Loucy (cell line): Measurements from ENCODE around the gene UNC79.

Experiments used
- H2AFZ ChIP-seq: fragments of 200-600 bp; sonication (generic); 2 replicates; pipeline ENCODE4 v1.6.0; 2016; ENCODE audit warnings: antibody characterized with exemption, mild to moderate bottlenecking, low read length, moderate library complexity
- H3F3A ChIP-seq: fragments of 200-600 bp; 2 replicates; pipeline ENCODE4 v1.6.0; 2016; ENCODE audit warnings: antibody characterized with exemption, low read depth, mild to moderate bottlenecking
- H3K27me3 ChIP-seq: fragments of 200-600 bp; sonication (generic); 2 replicates; pipeline ENCODE4 v1.6.1; 2014; ENCODE audit warnings: low read length, mild to moderate bottlenecking; ENCODE audit not compliant: insufficient read depth, poor library complexity, severe bottlenecking
- H3K36me3 ChIP-seq: fragments of 200-600 bp; sonication (generic); 2 replicates; pipeline ENCODE4 v1.6.1; 2016; ENCODE audit warnings: low read length; ENCODE audit not compliant: insufficient read depth
- H3K4me1 ChIP-seq: fragments of 200-600 bp; sonication (generic); 2 replicates; pipeline ENCODE4 v1.5.1; 2014; ENCODE audit warnings: low read length, mild to moderate bottlenecking; ENCODE audit not compliant: insufficient read depth, poor library complexity, severe bottlenecking
- H3K4me2 ChIP-seq: fragments of 200-600 bp; sonication (generic); 2 replicates; pipeline ENCODE4 v1.6.0; 2014; ENCODE audit warnings: antibody characterized with exemption, low read length, low read depth, mild to moderate bottlenecking; ENCODE audit not compliant: poor library complexity, severe bottlenecking
- H3K4me3 ChIP-seq: fragments of 200-600 bp; sonication (generic); 2 replicates; pipeline ENCODE4 v1.5.1; 2014; ENCODE audit warnings: low read length, mild to moderate bottlenecking, mixed read lengths; ENCODE audit not compliant: poor library complexity, severe bottlenecking
- H3K79me2 ChIP-seq: fragments of 200-600 bp; sonication (generic); 2 replicates; pipeline ENCODE4 v1.6.1; 2014; ENCODE audit warnings: low read length; ENCODE audit not compliant: insufficient read depth
- H3K9ac ChIP-seq: fragments of 200-600 bp; sonication (generic); 2 replicates; pipeline ENCODE4 v1.6.0; 2014; ENCODE audit warnings: mild to moderate bottlenecking, low read depth, low read length, moderate library complexity; ENCODE audit not compliant: poor library complexity, severe bottlenecking
- H3K9me2 ChIP-seq: fragments of 200-600 bp; sonication (generic); replicated peaks from 2 replicates; pipeline ENCODE4 v1.6.1; 2016; ENCODE audit warnings: low read depth, low read length, mixed read lengths
- H3K9me3 ChIP-seq: fragments of 200-600 bp; sonication (generic); 2 replicates; pipeline ENCODE4 v1.6.1; 2014; ENCODE audit warnings: mild to moderate bottlenecking, antibody characterized with exemption, low read length, low read depth; ENCODE audit not compliant: insufficient read depth
- H4K20me1 ChIP-seq: fragments of 200-600 bp; sonication (generic); 2 replicates; pipeline ENCODE4 v1.6.0; 2014; ENCODE audit warnings: antibody characterized with exemption, low read length, mild to moderate bottlenecking; ENCODE audit not compliant: insufficient read depth, poor library complexity, severe bottlenecking
- EZH2phosphoT487 ChIP-seq: fragments of 200-600 bp; IDR thresholded peaks from 2 replicates; pipeline ENCODE4 v1.6.1; 2018; ENCODE audit warnings: antibody characterized with exemption, mild to moderate bottlenecking, moderate library complexity, borderline replicate concordance
- TF ChIP-seq, protein P1 (sequence below): fragments of 200-600 bp; sonication (generic); conservative IDR thresholded peaks from 2 replicates; pipeline ENCODE4 v1.5.1; 2014; ENCODE audit warnings: mild to moderate bottlenecking, antibody characterized with exemption, low read length

Gene UNC79

DNA sequence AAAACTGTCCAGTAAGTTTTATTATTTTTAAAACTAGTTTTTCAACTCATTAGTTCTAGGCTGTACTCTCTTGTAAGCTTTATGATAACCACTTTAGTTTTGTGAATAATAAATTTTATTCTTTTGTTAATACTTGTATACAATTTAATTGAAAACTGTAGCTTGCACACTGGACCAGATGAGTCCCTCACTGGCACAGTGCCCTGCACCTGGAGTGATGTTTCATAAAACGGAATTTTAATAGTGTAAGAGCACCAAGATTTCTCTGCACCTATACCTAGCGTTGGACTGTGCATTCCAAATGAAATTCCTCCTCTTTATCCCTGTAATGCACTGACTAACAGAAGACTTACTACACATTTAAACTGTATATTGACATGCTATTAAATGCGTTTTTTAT lies 276.7 kb downstream of the UNC79 start:
- H3F3A ChIP-seq = no peaks in the 10 kb centered on the region
- no peak overlapping the region for H3K4me3 ChIP-seq
- H3K9me3 ChIP-seq = no peaks in the 10 kb centered on the region
- H3K9me2 ChIP-seq = no peaks in the 10 kb centered on the region
- no peaks in the 10 kb centered on the region for H3K79me2 ChIP-seq
- TF ChIP-seq, protein P1, sequence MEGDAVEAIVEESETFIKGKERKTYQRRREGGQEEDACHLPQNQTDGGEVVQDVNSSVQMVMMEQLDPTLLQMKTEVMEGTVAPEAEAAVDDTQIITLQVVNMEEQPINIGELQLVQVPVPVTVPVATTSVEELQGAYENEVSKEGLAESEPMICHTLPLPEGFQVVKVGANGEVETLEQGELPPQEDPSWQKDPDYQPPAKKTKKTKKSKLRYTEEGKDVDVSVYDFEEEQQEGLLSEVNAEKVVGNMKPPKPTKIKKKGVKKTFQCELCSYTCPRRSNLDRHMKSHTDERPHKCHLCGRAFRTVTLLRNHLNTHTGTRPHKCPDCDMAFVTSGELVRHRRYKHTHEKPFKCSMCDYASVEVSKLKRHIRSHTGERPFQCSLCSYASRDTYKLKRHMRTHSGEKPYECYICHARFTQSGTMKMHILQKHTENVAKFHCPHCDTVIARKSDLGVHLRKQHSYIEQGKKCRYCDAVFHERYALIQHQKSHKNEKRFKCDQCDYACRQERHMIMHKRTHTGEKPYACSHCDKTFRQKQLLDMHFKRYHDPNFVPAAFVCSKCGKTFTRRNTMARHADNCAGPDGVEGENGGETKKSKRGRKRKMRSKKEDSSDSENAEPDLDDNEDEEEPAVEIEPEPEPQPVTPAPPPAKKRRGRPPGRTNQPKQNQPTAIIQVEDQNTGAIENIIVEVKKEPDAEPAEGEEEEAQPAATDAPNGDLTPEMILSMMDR = no peak
- no peak for TF ChIP-seq EZH2phosphoT487
- H3K27me3 ChIP-seq = no peaks in the 10 kb centered on the region
- H3K36me3 ChIP-seq = no peaks in the 10 kb centered on the region
- H3K4me1 ChIP-seq = no peaks in the 10 kb centered on the region
- H3K9ac ChIP-seq = no peak overlapping the region
- H4K20me1 ChIP-seq = no peaks in the 10 kb centered on the region
- no peak overlapping the region for H3K4me2 ChIP-seq
- no peak overlapping the region for H2AFZ ChIP-seq

DNA sequence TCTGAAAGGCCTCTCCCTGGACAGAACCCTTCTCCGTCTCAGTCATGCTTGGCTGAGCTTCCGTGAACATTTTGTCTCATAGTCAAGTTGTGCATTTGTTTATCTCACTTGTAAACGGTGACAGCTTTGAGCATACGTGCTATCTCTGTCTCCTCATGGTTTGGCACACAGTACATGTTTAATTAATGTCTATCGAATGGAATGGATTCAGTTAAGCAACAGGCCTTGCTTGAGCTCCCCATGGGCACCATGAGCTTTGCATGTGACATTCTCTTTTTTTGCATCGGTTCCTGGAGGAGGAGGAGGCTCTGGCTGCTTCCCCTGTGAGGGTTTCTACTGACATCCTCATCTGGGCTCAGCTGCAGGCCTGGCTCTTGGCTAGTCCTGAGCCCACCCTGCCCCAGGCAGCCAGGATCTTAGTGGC lies 277.6 kb downstream of the UNC79 start:
- Histone ChIP-seq H3K9me2 (no peaks in the 10 kb centered on the region), H2AFZ (no peak overlapping the region), H3K9me3 (no peaks in the 10 kb centered on the region), H3F3A (no peaks in the 10 kb centered on the region), H3K4me3 (no peak overlapping the region), H3K27me3 (no peaks in the 10 kb centered on the region), H3K9ac (no peak overlapping the region), H3K4me2 (no peak overlapping the region), H3K79me2 (no peaks in the 10 kb centered on the region), H3K36me3 (no peaks in the 10 kb centered on the region), H3K4me1 (no peaks in the 10 kb centered on the region), H4K20me1 (no peaks in the 10 kb centered on the region)
- TF ChIP-seq EZH2phosphoT487 = no peak
- TF ChIP-seq, protein P1 = no peak

DNA sequence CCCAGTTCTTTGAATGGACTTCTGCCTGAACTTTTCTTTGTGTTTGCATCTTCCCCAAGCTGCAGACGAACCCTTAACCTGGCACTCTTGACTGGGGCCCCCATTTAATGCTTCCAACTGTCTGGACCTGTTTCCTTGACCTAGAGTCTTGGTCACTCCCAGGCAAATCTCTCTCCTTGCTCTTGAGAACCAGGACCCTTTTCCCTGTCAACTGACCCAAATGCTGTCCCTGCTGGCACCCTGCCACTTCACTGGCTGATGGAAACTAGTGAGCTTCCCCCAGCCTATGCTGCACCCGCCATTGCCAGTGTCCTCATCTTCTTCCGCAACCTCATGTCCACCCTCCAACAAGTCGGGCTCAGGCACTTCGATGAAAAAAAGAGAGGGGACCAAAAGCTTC lies 278.1 kb downstream of the UNC79 start:
- Histone ChIP-seq H3K79me2 (no peaks in the 10 kb centered on the region), H4K20me1 (no peaks in the 10 kb centered on the region), H3K27me3 (no peaks in the 10 kb centered on the region), H3K4me1 (no peaks in the 10 kb centered on the region), H3F3A (no peaks in the 10 kb centered on the region), H3K4me3 (no peak overlapping the region), H3K9me2 (no peaks in the 10 kb centered on the region), H3K4me2 (no peak overlapping the region), H3K9ac (no peak overlapping the region), H3K36me3 (no peaks in the 10 kb centered on the region), H3K9me3 (no peaks in the 10 kb centered on the region), H2AFZ (no peak overlapping the region)
- TF ChIP-seq EZH2phosphoT487 = no peak
- TF ChIP-seq, protein P1 = no peak
